ENCODE data around the gene REPS2. TPM values are rescaled to one million over a fixed set of nuclear protein-coding genes. Genes with fewer than 3 reads are reported as not detected.

Gene REPS2
- total RNA-seq, 1 experiment from 2014 or later: 4.5 TPM

- BruUV-seq (replicated peaks): no TSS peak
- DNase-seq (ENCODE audit: low read depth, low spot score): no peak
- H3K36me3 ChIP-seq (ENCODE audit: control insufficient read depth, insufficient read depth, low read length): no peaks in the 10 kb centered on the region
- intact Hi-C loops (cut with micrococcal nuclease; ENCODE audit: unreplicated experiment) (no loop called here), in situ Hi-C loops (cut with HindIII; ENCODE audit: low pct_unique_long_range_greater_than_20kb, low sequenced_read_pairs) (no loop called here)
- H3K27me3 ChIP-seq (ENCODE audit: control insufficient read depth, insufficient read depth, low read length): no peaks in the 10 kb centered on the region
- no peak for ATAC-seq
- ChIA-PET CTCF (no interaction called here), POLR2A (no interaction called here)
- H3K9me3 ChIP-seq (ENCODE audit: control insufficient read depth, insufficient read depth, low read depth, low read length): no peaks in the 10 kb centered on the region
- H3K27ac ChIP-seq (ENCODE audit: low read length): no peak overlapping the region
- no peak overlapping the region for H3K4me3 ChIP-seq (ENCODE audit: low read depth in 2 of 2, low read length in 2 of 2)
- H3K4me1 ChIP-seq (ENCODE audit: control insufficient read depth, insufficient read depth, low read length): no peaks in the 10 kb centered on the region
- no peak for TF ChIP-seq REST (IDR thresholded peaks at IDR 0.05; ENCODE audit: insufficient read depth in 1 of 2, low read depth in 2 of 2, low read length in 1 of 2)
- no peak for TF ChIP-seq SIN3A (IDR thresholded peaks at IDR 0.05; ENCODE audit: borderline replicate concordance, insufficient read depth, low read depth, low read length)
- TF ChIP-seq TCF7L2 (IDR thresholded peaks at IDR 0.05; ENCODE audit: low read depth, low read length): no peak
- no peak for TF ChIP-seq CTCF (IDR thresholded peaks at IDR 0.05)
- no peak for TF ChIP-seq POLR2AphosphoS5 (IDR thresholded peaks at IDR 0.05; ENCODE audit: low read depth, low read length)
Measured at GRCh38 chrX:17052210-17052609, 105.8 kb downstream of the REPS2 start.

- Histone ChIP-seq H3K27ac (ENCODE audit: low read length) (no peak overlapping the region), H3K4me1 (ENCODE audit: control insufficient read depth, insufficient read depth, low read length) (no peaks in the 10 kb centered on the region), H3K27me3 (ENCODE audit: control insufficient read depth, insufficient read depth, low read length) (no peaks in the 10 kb centered on the region), H3K4me3 (ENCODE audit: low read depth in 2 of 2, low read length in 2 of 2) (no peak overlapping the region), H3K9me3 (ENCODE audit: control insufficient read depth, insufficient read depth, low read depth, low read length) (no peaks in the 10 kb centered on the region), H3K36me3 (ENCODE audit: control insufficient read depth, insufficient read depth, low read length) (no peaks in the 10 kb centered on the region)
- ChIA-PET POLR2A (no interaction called here), CTCF (no interaction called here)
- in situ Hi-C loops (cut with HindIII; ENCODE audit: low pct_unique_long_range_greater_than_20kb, low sequenced_read_pairs) (no loop called here), intact Hi-C loops (cut with micrococcal nuclease; ENCODE audit: unreplicated experiment) (no loop called here)
- DNase-seq (ENCODE audit: low read depth, low spot score): no peak
- BruUV-seq (replicated peaks): no TSS peak
- no peak for ATAC-seq
- TF ChIP-seq POLR2AphosphoS5 (IDR thresholded peaks at IDR 0.05; ENCODE audit: low read depth, low read length) (no peak), TCF7L2 (IDR thresholded peaks at IDR 0.05; ENCODE audit: low read depth, low read length) (no peak), SIN3A (IDR thresholded peaks at IDR 0.05; ENCODE audit: borderline replicate concordance, insufficient read depth, low read depth, low read length) (no peak), CTCF (IDR thresholded peaks at IDR 0.05) (no peak)
Measured at GRCh38 chrX:17052793-17053192, 106.3 kb downstream of the REPS2 start.

Measured in Panc1 (cell line).